Measurements from ENCODE around the gene TMEM238. TPM values are rescaled to one million over a fixed set of nuclear protein-coding genes. Genes with fewer than 3 reads are reported as not detected.

TMEM238 gene
- total RNA-seq, 1 experiment from 2014 or later: 18.1 TPM

DNA sequence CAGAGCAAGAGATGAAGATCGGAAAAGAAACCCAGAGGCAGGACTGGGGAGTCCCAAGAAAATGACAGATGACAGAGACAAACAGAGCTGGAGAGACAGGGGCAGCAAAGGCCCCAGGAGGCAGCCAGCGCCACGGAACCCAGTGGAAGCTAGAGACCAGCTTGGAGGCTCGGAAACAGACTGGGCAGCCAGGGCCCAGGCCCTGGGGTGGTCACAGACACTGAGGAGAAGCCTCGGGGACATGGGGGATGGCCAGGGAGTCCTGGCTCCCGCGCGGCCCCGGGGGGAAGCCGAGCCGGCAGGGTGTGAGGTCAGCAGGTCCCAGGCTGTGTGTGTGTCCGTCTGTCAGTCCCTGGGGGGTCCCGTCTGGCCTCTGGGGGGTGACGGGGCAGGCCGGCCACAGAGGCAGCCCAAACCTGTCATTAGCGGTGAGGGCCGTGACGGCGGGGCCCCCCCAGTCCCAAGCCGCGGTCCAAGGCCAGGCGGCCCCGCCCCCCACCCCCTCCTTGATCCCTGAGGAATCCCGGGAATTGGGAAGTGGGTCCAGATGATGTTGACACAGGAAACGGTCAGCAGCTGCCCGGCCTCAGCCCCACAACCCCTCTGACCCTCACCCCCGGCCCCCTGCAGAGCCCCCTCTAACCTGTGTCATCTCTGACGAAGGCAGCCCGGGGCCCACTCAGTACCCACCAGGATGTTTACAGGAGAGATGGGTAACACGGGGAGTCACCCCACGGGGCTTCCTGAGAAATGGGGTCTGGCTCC lies 9.9 kb downstream of the TMEM238 start:
- DNase-seq: peak in 1 of 2 experiments; percentile 49
- ChIA-PET POLR2A (interaction anchor here (0.5 to 1.2 kb wide), 3 partner anchors 10 to 102 kb away, joined by 3 to 4 read pairs (median 4); partner anchors contain the start of genes KMT5C, TMEM238 and ZNF628), CTCF (no interaction called here)
- Mint-ChIP-seq H3K4me1 (ENCODE audit: low read depth, unreplicated experiment) (peaks cover 35% of the 10 kb centered on the region), H3K27ac (ENCODE audit: unreplicated experiment) (peak overlapping the region; percentile 56), H3K27me3 (ENCODE audit: insufficient read depth, unreplicated experiment) (peaks cover 7% of the 10 kb centered on the region), H3K9me3 (ENCODE audit: unreplicated experiment) (no peaks in the 10 kb centered on the region), H3K4me3 (ENCODE audit: unreplicated experiment) (peak overlapping the region; percentile 66), H3K36me3 (ENCODE audit: insufficient read depth, unreplicated experiment) (peaks cover 39% of the 10 kb centered on the region)
- Histone ChIP-seq H3K4me3 (ENCODE audit: low read depth, low read length) (peak overlapping the region; percentile 18), H3K4me1 (peaks cover 37% of the 10 kb centered on the region), H3K27me3 (replicated peaks; ENCODE audit: control insufficient read depth, insufficient read depth, low read length) (no peaks in the 10 kb centered on the region; the same call in none of the 2 replicates), H3K9me3 (no peaks in the 10 kb centered on the region), H3K36me3 (ENCODE audit: control insufficient read depth, insufficient read depth, low read length) (0 out of 2 replicates have a peak, but pooled peaks cover under 1% of the 10 kb centered on the region)
- TF ChIP-seq, protein P1, sequence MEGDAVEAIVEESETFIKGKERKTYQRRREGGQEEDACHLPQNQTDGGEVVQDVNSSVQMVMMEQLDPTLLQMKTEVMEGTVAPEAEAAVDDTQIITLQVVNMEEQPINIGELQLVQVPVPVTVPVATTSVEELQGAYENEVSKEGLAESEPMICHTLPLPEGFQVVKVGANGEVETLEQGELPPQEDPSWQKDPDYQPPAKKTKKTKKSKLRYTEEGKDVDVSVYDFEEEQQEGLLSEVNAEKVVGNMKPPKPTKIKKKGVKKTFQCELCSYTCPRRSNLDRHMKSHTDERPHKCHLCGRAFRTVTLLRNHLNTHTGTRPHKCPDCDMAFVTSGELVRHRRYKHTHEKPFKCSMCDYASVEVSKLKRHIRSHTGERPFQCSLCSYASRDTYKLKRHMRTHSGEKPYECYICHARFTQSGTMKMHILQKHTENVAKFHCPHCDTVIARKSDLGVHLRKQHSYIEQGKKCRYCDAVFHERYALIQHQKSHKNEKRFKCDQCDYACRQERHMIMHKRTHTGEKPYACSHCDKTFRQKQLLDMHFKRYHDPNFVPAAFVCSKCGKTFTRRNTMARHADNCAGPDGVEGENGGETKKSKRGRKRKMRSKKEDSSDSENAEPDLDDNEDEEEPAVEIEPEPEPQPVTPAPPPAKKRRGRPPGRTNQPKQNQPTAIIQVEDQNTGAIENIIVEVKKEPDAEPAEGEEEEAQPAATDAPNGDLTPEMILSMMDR (IDR thresholded peaks at IDR 0.05; ENCODE audit: insufficient read depth in 1 of 2, low read depth in 1 of 2, low read length in 1 of 2, severe bottlenecking in 1 of 2, unreplicated experiment in 1 of 2): no peak
- intact Hi-C loops (cut with micrococcal nuclease; ENCODE audit: unreplicated experiment): no loop called here
- no TSS peak for BruUV-seq (replicated peaks)

DNA sequence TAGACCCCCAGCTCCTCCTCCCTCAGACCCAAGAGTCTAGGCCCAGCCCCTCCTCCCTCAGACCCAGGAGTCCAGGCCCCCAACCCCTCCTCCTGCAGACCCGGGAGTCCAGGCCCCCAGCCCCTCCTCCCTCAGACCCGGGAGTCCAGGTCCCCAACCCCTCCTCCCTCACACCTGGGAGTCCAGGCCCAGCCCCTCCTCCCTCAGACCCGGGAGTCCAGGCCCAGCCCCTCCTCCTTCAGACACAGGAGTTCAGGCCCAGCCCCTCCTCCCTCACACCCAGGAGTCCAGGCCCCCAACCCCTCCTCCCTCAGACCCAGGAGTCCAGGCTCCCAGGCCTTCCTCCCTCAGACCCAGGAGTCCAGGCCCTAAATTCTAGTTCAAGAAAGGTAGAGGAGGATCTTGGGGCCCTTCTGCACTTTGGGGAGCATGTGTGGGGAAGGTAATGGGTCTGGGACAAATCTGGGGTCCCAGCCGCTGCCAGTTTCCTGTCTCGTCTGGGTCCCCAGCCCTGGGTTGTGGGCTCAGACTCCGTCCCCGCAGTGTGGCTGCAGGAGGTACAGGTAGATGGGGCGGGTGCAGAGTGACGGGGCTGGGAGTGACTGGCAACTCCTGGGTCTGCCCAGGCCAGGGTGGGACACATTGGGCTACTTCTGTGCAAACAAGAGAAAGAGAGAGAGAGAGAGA lies 10.6 kb downstream of the TMEM238 start:
- POLR2A ChIA-PET: interaction anchor here (0.5 to 1.2 kb wide), 5 partner anchors 10 to 103 kb away, joined by 3 to 10 read pairs (median 4); partner anchors contain the start of genes KMT5C, TMEM238 and ZNF628
- H3K27ac Mint-ChIP-seq (ENCODE audit: unreplicated experiment): peak overlapping the region; percentile 56
- TF ChIP-seq, protein P1 (IDR thresholded peaks at IDR 0.05; ENCODE audit: insufficient read depth in 1 of 2, low read depth in 1 of 2, low read length in 1 of 2, severe bottlenecking in 1 of 2, unreplicated experiment in 1 of 2): no peak
- peak overlapping the region; percentile 66 for H3K4me3 Mint-ChIP-seq (ENCODE audit: unreplicated experiment)
- peaks cover 38% of the 10 kb centered on the region for H3K36me3 Mint-ChIP-seq (ENCODE audit: insufficient read depth, unreplicated experiment)
- CTCF ChIA-PET: no interaction called here
- Histone ChIP-seq H3K27me3 (replicated peaks; ENCODE audit: control insufficient read depth, insufficient read depth, low read length) (no peaks in the 10 kb centered on the region; the same call in none of the 2 replicates), H3K4me3 (ENCODE audit: low read depth, low read length) (no peak overlapping the region), H3K4me1 (peaks cover 43% of the 10 kb centered on the region), H3K9me3 (no peaks in the 10 kb centered on the region), H3K36me3 (ENCODE audit: control insufficient read depth, insufficient read depth, low read length) (no peaks in the 10 kb centered on the region)
- no TSS peak for BruUV-seq (replicated peaks)
- peaks cover 35% of the 10 kb centered on the region for H3K4me1 Mint-ChIP-seq (ENCODE audit: low read depth, unreplicated experiment)
- no peaks in the 10 kb centered on the region for H3K9me3 Mint-ChIP-seq (ENCODE audit: unreplicated experiment)
- H3K27me3 Mint-ChIP-seq (ENCODE audit: insufficient read depth, unreplicated experiment): peaks cover 7% of the 10 kb centered on the region
- DNase-seq: peak; percentile 37 to 67
- intact Hi-C loops (cut with micrococcal nuclease; ENCODE audit: unreplicated experiment): no loop called here

DNA sequence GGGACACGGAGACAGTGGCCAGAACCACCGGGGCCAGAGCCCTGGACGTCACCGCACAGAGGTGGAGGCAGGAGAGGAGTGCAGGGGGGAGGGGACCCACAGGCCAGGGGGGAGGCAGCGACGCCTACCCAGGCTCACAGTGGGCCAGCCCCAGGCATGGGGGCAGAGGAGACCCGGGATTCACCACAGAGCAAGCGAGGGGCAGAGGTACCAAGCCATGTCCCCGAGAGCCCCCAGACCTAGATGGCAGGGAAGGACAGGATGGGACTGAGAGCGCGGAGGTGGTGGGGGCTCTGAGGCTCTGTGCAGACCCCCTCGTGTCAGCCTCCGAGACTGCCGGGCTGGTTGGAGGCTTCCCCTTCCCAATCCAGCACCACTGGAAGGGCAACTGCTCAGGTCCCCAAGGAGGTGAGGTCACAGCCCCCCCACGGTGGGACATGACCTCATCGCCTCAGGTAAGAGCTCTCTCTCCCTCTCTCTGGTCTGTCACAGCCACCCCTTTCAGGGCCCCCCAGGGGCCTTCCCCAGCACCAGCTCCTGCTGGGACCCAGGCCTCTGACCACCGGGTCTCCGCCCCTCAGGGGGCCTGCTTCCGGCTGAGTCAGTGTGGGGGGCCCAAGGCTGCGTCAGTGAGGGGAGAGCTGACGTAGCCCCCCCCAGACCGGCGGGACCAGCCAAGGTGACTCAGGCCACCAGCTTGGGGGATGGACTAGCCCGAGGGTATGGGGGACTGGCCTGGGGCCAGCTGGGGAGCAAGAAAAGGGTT lies 11.6 kb downstream of the TMEM238 start:
- Mint-ChIP-seq H3K4me3 (ENCODE audit: unreplicated experiment) (no peak overlapping the region), H3K27me3 (ENCODE audit: insufficient read depth, unreplicated experiment) (peaks cover 7% of the 10 kb centered on the region), H3K27ac (ENCODE audit: unreplicated experiment) (peak overlapping the region; percentile 7), H3K9me3 (ENCODE audit: unreplicated experiment) (no peaks in the 10 kb centered on the region), H3K4me1 (ENCODE audit: low read depth, unreplicated experiment) (peaks cover 35% of the 10 kb centered on the region), H3K36me3 (ENCODE audit: insufficient read depth, unreplicated experiment) (peaks cover 38% of the 10 kb centered on the region)
- BruUV-seq (replicated peaks): no TSS peak
- Histone ChIP-seq H3K4me1 (peaks cover 43% of the 10 kb centered on the region), H3K36me3 (ENCODE audit: control insufficient read depth, insufficient read depth, low read length) (no peaks in the 10 kb centered on the region), H3K9me3 (no peaks in the 10 kb centered on the region), H3K4me3 (ENCODE audit: low read depth, low read length) (no peak overlapping the region), H3K27me3 (replicated peaks; ENCODE audit: control insufficient read depth, insufficient read depth, low read length) (no peaks in the 10 kb centered on the region; the same call in none of the 2 replicates)
- intact Hi-C loops (cut with micrococcal nuclease; ENCODE audit: unreplicated experiment): no loop called here
- peak; percentile 34 to 62 for DNase-seq
- CTCF ChIA-PET: no interaction called here
- POLR2A ChIA-PET: interaction anchor here (0.8 kb wide), 2 partner anchors 11 to 86 kb away, joined by 4 to 10 read pairs; partner anchors contain the start of gene TMEM238
- TF ChIP-seq, protein P1 (IDR thresholded peaks at IDR 0.05; ENCODE audit: insufficient read depth in 1 of 2, low read depth in 1 of 2, low read length in 1 of 2, severe bottlenecking in 1 of 2, unreplicated experiment in 1 of 2): no peak
